Astrocyte of the spinal cord (primary cell): ENCODE data around the gene TRRAP.
A peak's percentile ranks its signal among the peaks of the same experiment; 100 is the strongest.

ENCODE experiments used
- DNase-seq: peaks from one replicate; pipeline ENCODE4 v3.0.0; 2011; ENCODE audit warnings: low read depth, low spot score
- H3K4me3 ChIP-seq: 2 replicates; pipeline ENCODE4 v1.5.1; 2011; ENCODE audit warnings: low read depth, mild to moderate bottlenecking, low read length, moderate library complexity
- CTCF ChIP-seq: IDR thresholded peaks from 2 replicates; pipeline ENCODE4 v1.5.1; 2012; ENCODE audit warnings: low read depth, mild to moderate bottlenecking, low read length, inconsistent platforms
- in situ Hi-C: cut with HindIII; loops from 2 replicates; pipeline ENCODE4 v1.10.0; 2017; ENCODE audit warnings: low sequenced_read_pairs

Gene TRRAP

GRCh38 chr7:98878365-98879197 is at the start of gene TRRAP:
Gene TRRAP, plus strand, starts transcription at chr7:98878532. Its CDS starts 2,619 bp downstream, at chr7:98881151.
- peak within 1 kb of the TSS; percentile 98 for H3K4me3 ChIP-seq
- TF ChIP-seq CTCF, result peak; percentile 66
- peak; percentile 70 for DNase-seq
- in situ Hi-C loops, result no loop called here

DNA sequence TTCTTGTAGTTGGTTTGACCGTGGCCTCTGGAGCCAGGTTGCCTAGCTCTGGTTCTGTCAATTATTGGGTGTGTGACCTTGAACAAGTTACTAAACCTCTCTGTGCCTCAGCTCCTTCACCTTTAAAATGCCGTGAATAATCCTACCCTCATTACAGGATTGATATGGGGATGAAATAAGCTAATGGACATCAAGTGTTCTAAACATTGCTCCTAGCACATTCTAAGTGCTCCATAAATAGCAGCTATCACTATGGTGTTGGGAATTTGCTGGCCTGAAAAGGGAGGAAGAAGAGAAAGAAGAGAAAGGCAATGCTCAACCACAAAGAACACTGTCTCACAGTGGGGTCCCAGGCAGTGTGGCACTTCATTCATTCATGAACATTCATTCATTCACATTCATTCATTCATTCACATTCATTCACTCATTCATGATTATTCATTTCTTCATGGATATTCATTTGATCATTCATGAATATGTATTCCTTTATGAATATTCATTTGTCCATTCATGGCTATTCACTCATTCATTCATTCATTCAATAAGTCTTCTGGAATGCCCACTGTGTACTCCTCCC is 47.3 kb upstream of the TRRAP start:
- no peak for TF ChIP-seq CTCF
- in situ Hi-C loops, result no loop called here
- no peak overlapping the region for H3K4me3 ChIP-seq

DNA sequence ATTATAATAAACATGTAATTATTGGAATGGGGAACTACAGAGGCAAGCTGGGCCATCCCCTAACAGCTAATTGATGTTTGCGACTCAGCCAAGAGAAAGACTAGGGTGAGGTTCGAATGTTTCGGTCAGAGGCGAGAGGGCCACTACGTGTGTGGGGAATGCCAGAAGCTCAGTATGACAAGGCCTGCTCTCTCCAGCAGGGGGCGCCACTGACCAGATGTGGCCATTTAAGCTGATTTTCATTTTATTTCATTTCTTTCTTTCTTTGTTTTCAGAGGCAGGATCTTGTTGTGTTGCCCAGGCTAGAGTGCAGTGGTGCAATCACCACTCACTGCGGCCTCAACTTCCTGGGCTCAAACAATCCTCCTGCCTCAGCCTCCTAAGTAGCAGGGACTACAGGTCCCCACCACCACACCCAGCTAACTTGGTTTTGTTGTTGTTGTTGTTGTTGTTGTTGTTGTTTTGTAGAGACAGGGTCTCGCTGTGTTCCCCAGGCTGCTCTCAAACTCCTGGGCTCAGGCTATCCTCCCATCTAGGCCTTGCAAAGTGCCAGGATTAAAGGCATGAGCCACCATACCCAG is 46.6 kb upstream of the TRRAP start:
- in situ Hi-C loops, result no loop called here
- no peak overlapping the region for H3K4me3 ChIP-seq
- DNase-seq, result peak; percentile 17
- peak; percentile 64 for TF ChIP-seq CTCF

More for the DNA sequence above, 47.3 kb upstream of the TRRAP start:
- no peak for DNase-seq

DNA sequence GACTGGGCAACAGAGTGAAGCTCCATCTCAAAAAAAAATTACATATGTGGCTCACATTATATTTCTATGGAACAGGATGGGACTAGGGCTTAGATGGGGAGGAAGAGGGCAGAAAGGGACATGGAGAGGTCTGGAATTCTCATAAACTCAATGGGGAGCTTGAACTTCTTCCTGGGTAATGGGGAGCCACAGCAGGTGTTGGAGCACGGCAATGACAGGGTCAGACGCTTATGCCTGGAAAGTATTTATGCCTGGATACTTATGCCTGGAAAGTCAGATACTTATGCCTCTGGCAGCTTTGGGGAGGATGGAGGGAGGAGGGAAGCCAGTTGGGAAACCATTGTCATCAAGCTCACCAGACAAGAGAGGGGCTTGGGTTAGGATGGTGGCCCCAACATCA is 45.3 kb upstream of the TRRAP start:
- H3K4me3 ChIP-seq, result no peak overlapping the region
- no peak for DNase-seq
- in situ Hi-C loops, result no loop called here
- TF ChIP-seq CTCF, result no peak

- DNase-seq, result no peak
- no peak for TF ChIP-seq CTCF
- H3K4me3 ChIP-seq, result no peak overlapping the region
- in situ Hi-C loops, result no loop called here
These were observed 43.4 kb upstream of the TRRAP start for GRCh38 chr7:98834949-98835348.

- peak; percentile 82 for TF ChIP-seq CTCF
- in situ Hi-C loops, result no loop called here
- DNase-seq, result peak; percentile 42
These were observed 41.3 kb upstream of the TRRAP start for GRCh38 chr7:98836811-98837629.

More at GRCh38 chr7:98836811-98837629, 41.3 kb upstream of the TRRAP start:
- no peak overlapping the region for H3K4me3 ChIP-seq
